OCI-LY3 (cell line): ENCODE measurements around the gene EPHB1.

Experiments used
- H2AFZ ChIP-seq: fragments of 200-600, 300-600 bp; shearing (Covaris generic); 2 replicates; pipeline ENCODE4 v1.6.0; 2014; ENCODE audit warnings: antibody characterized with exemption, low read depth, low read length
- H3K27ac ChIP-seq: fragments of 200-600, 300-600 bp; sonication (generic); 2 replicates; pipeline ENCODE4 v1.5.1; 2014; ENCODE audit warnings: mild to moderate bottlenecking, low read length, moderate library complexity, mixed read lengths
- H3K27me3 ChIP-seq: fragments of 200-600, 300-600 bp; sonication (generic); 2 replicates; pipeline ENCODE4 v1.6.1; 2014; ENCODE audit warnings: low read depth, low read length, mixed read lengths
- H3K36me3 ChIP-seq: fragments of 200-600, 300-600 bp; sonication (generic); replicated peaks from 2 replicates; pipeline ENCODE3; 2014; ENCODE audit warnings: low read depth, low read length, mixed read lengths
- H3K4me1 ChIP-seq: fragments of 300-600, 200-600 bp; sonication (generic); 2 replicates; pipeline ENCODE4 v1.6.1; 2014; ENCODE audit warnings: low read length, mixed read lengths
- H3K4me2 ChIP-seq: fragments of 200-600, 300-600 bp; sonication (generic); 2 replicates; pipeline ENCODE4 v1.6.1; 2014; ENCODE audit warnings: low read length, mixed read lengths
- H3K4me3 ChIP-seq: fragments of 300-600, 200-600 bp; sonication (generic); 2 replicates; pipeline ENCODE4 v1.5.1; 2014; ENCODE audit warnings: antibody characterized with exemption, mild to moderate bottlenecking, low read length, moderate library complexity
- H3K79me2 ChIP-seq: fragments of 300-600, 200-600 bp; shearing (Covaris generic); 2 replicates; pipeline ENCODE4 v1.6.1; 2014; ENCODE audit warnings: mild to moderate bottlenecking, low read length, mixed read lengths
- H3K9ac ChIP-seq: fragments of 300-600, 200-600 bp; shearing (Covaris generic); 2 replicates; pipeline ENCODE4 v1.6.0; 2014; ENCODE audit warnings: mild to moderate bottlenecking, low read length, moderate library complexity
- H3K9me3 ChIP-seq: fragments of 200-600, 300-600 bp; shearing (Covaris generic); 2 replicates; pipeline ENCODE4 v1.6.1; 2014; ENCODE audit warnings: low read length, mixed read lengths; ENCODE audit not compliant: insufficient read depth
- H4K20me1 ChIP-seq: fragments of 200-600, 300-600 bp; sonication (generic); 2 replicates; pipeline ENCODE4 v1.6.1; 2016; ENCODE audit warnings: low read length, mixed read lengths; ENCODE audit not compliant: insufficient read depth
- EZH2phosphoT487 ChIP-seq: fragments of 200-600 bp; shearing (Covaris generic); IDR thresholded peaks from 2 replicates; pipeline ENCODE4 v1.6.1; 2018; ENCODE audit warnings: antibody characterized with exemption, mixed run types, low read depth
- TF ChIP-seq, protein P1 (sequence below): fragments of 200-600, 300-600 bp; sonication (generic); IDR thresholded peaks from 2 replicates; pipeline ENCODE4 v1.5.1; 2014; ENCODE audit warnings: antibody characterized with exemption, low read length, low read depth

The EPHB1 gene

GRCh38 chr3:134916276-134916961 lies 121.4 kb downstream of the EPHB1 start:
- Histone ChIP-seq H3K4me2 (peak overlapping the region; percentile 82), H3K36me3 (peaks cover 33% of the 10 kb centered on the region), H2AFZ (no peak overlapping the region), H3K9ac (peak overlapping the region; percentile 59; the same call in 1 of the 2 replicates), H3K79me2 (peaks cover 100% of the 10 kb centered on the region), H3K27ac (peak overlapping the region; percentile 98), H3K27me3 (no peaks in the 10 kb centered on the region), H3K4me1 (peaks cover 95% of the 10 kb centered on the region), H3K9me3 (no peaks in the 10 kb centered on the region), H3K4me3 (peak overlapping the region; percentile 56; the same call in 1 of the 2 replicates), H4K20me1 (peaks cover 90% of the 10 kb centered on the region)
- TF ChIP-seq, protein P1, sequence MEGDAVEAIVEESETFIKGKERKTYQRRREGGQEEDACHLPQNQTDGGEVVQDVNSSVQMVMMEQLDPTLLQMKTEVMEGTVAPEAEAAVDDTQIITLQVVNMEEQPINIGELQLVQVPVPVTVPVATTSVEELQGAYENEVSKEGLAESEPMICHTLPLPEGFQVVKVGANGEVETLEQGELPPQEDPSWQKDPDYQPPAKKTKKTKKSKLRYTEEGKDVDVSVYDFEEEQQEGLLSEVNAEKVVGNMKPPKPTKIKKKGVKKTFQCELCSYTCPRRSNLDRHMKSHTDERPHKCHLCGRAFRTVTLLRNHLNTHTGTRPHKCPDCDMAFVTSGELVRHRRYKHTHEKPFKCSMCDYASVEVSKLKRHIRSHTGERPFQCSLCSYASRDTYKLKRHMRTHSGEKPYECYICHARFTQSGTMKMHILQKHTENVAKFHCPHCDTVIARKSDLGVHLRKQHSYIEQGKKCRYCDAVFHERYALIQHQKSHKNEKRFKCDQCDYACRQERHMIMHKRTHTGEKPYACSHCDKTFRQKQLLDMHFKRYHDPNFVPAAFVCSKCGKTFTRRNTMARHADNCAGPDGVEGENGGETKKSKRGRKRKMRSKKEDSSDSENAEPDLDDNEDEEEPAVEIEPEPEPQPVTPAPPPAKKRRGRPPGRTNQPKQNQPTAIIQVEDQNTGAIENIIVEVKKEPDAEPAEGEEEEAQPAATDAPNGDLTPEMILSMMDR: no peak
- TF ChIP-seq EZH2phosphoT487: no peak

GRCh38 chr3:134917631-134918030 lies 122.6 kb downstream of the EPHB1 start:
- TF ChIP-seq EZH2phosphoT487: no peak
- TF ChIP-seq, protein P1: no peak
- Histone ChIP-seq H3K4me3 (peak overlapping the region; percentile 56), H3K27me3 (no peaks in the 10 kb centered on the region), H4K20me1 (peaks cover 90% of the 10 kb centered on the region), H3K4me1 (peaks cover 97% of the 10 kb centered on the region), H3K9ac (peak overlapping the region; percentile 59), H3K79me2 (peaks cover 100% of the 10 kb centered on the region), H2AFZ (no peak overlapping the region), H3K4me2 (peak overlapping the region; percentile 82), H3K36me3 (peaks cover 33% of the 10 kb centered on the region), H3K27ac (peak overlapping the region; percentile 98), H3K9me3 (no peaks in the 10 kb centered on the region)

GRCh38 chr3:134918441-134918840 lies 123.4 kb downstream of the EPHB1 start:
- peak overlapping the region; percentile 98 for H3K27ac ChIP-seq
- peaks cover 90% of the 10 kb centered on the region for H4K20me1 ChIP-seq
- peaks cover 38% of the 10 kb centered on the region for H3K36me3 ChIP-seq
- no peak overlapping the region for H2AFZ ChIP-seq
- no peaks in the 10 kb centered on the region for H3K27me3 ChIP-seq
- TF ChIP-seq EZH2phosphoT487: no peak
- TF ChIP-seq, protein P1: no peak
- peaks cover 100% of the 10 kb centered on the region for H3K79me2 ChIP-seq
- peak overlapping the region; percentile 82 for H3K4me2 ChIP-seq
- peak overlapping the region; percentile 59 for H3K9ac ChIP-seq
- peaks cover 97% of the 10 kb centered on the region for H3K4me1 ChIP-seq
- peak overlapping the region; percentile 56 for H3K4me3 ChIP-seq
- H3K9me3 ChIP-seq: no peaks in the 10 kb centered on the region

DNA sequence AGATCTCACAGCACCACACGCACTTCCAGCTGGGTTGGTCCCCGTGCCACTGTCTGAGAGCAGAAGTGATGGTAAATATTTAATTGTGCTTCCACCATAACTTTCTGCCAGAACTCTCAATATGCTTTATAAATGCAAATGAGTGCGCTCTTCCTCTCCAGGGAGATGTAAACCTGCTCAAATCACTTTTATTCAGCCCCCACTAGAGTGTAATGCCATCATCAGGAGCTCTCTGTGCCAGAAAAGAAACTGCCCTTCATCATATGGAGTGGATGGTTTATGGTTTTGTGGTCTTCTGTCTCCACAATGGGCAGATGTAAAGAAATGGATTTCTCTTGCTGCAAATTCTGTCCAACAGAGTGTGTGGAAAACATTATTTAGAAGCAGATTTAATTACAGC lies 127.0 kb downstream of the EPHB1 start:
- Histone ChIP-seq H3K79me2 (peaks cover 100% of the 10 kb centered on the region), H3K4me3 (no peak overlapping the region; the same call in 1 of the 2 replicates), H3K9me3 (no peaks in the 10 kb centered on the region), H3K9ac (peak overlapping the region; percentile 22; the same call in 1 of the 2 replicates), H3K27me3 (no peaks in the 10 kb centered on the region), H3K4me1 (peaks cover 63% of the 10 kb centered on the region), H2AFZ (no peak overlapping the region), H3K4me2 (peak overlapping the region; percentile 82), H3K36me3 (peaks cover 56% of the 10 kb centered on the region), H4K20me1 (peaks cover 97% of the 10 kb centered on the region), H3K27ac (peak overlapping the region; percentile 98)
- TF ChIP-seq EZH2phosphoT487: no peak
- TF ChIP-seq, protein P1: no peak
